ENCODE data around the gene HDAC4. TPM values are rescaled to one million over a fixed set of nuclear protein-coding genes. Genes with fewer than 3 reads are reported as not detected.
A peak's percentile ranks its signal among the peaks of the same experiment; 100 is the strongest.

The HDAC4 gene
- polyA plus RNA-seq, 4 donors = 12.0 to 14.1 (median 12.6) TPM

DNA sequence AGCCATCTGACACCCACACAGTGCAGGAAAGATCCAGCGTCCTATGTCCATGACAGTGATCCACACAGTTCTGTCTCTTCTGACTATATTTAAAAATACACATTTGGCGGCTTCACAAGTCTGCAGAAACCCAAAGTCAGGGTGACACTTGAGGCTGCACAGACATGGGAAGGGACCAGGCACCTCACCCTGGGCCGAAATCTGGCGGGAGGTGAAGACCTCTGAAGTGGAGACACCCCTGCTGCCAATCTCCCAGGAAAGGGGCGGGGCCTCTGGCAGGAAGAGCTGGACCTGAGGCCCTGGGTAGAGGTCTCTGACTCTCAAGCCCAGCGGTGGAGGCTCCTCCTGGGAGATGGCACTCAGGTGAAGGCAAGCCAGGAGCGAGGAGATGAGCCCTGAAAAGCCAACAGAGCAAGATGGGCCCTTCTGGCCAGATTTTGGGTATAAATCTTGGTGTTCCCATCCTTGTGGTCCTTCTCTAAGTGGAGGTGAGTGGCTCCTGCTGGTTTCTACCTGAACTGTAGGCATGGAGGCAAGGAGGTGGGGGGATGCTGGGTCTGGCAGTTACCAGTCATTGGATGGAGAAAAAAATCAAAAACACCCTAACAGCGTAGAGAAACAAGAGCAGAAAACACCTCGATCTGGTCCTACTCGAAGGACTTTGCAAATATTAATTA is 248.4 kb downstream of the HDAC4 start:
- DNase-seq (ENCODE audit: low read depth in 4 of 4, low spot score in 3 of 4) = no peak

DNA sequence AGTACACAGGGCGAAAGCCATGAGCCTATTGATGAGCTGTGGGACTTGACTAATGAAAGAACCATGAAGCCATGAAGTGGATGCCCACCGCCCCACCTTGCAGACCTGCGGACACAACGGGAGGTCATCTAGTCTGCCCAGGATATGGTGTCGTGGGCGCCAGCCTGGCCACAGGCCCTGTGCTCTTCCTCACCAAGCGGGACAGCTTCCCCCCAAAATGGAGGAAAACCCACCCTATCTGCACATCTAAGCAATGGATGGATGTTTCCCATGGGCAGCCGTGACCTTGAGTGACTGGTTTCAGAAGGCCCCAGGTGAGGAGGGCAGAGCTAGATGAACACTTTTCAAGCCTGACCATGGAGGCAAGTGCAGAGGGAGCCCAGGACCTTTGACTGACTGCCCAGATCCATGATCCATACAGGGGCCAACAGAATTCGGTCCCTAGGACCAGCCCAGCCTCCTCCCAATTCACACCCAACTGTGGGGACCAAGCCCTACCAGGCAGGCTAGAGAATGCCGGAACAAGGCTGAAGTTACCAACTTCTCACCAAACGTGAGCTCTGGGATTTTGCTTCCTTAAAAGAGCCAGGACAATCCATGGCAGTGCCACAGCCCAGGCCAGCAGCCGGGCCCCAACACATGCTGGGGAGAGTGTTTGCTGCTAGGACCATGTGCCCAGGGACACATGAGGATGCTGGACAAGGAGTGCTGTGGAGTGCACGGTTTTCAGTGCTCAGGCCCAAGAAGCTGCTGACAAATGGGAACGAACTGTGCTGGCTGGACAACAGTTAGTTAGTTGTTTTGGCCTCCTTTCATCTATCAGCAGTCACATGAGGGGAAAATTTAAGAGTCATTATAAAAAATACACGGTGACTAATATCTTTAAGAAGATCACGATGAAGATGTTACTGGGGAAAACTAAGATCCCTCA is 249.4 kb downstream of the HDAC4 start:
- DNase-seq (ENCODE audit: low read depth in 4 of 4, low spot score in 3 of 4) = no peak

DNA sequence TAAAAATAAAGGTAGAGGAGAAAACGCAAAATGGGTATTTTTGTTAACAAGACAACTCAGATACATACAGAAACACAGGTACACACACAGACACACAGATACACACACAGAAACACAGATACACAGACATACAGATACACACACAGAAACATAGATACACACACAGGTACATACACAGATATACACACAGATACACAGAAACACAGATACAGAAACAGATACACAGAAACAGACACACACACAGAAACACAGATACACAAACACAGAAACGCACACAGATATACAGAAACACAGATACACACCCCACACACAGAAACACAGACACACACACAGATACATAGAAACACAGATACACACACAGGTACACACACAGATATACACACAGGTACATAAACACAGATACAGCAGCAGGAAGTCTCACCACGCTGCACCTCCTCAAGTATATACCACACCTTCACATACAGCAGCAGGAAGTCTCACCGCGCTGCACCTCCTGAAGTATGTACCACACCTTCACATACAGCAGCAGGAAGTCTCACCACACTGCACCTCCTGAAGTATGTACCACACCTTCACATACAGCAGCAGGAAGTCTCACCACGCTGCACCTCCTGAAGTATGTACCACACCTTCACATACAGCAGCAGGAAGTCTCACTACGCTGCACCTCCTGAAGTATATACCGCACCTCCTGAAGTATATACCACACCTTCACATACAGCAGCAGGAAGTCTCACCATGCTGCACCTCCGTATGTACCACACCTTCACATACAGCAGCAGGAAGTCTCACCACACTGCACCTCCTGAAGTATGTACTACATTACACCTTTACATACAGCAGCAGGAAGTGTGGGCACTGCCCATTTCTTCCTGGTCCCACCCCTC is 250.5 kb downstream of the HDAC4 start:
- no peak for DNase-seq (ENCODE audit: low read depth in 4 of 4, low spot score in 3 of 4)

DNA sequence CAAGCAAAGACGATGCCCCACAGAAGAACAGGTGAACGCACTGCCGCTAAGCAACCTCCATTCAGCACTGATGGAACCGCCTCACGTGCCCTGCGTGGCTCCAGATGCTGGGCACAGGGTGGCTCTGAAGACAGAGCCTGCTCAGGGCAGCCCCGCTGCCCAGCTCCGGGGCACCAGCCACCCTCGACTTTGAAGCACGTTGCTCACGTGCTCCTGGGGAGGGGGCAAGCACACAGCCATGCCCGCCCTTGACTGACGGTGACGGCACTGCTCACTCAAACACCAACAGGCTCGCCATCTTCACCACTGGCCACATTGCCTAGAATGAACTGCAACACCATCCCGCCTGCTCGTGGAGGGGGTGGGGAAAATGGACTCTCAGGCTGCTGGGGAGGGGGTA is 251.3 kb downstream of the HDAC4 start:
- DNase-seq (ENCODE audit: low read depth in 4 of 4, low spot score in 3 of 4) = no peak

DNA sequence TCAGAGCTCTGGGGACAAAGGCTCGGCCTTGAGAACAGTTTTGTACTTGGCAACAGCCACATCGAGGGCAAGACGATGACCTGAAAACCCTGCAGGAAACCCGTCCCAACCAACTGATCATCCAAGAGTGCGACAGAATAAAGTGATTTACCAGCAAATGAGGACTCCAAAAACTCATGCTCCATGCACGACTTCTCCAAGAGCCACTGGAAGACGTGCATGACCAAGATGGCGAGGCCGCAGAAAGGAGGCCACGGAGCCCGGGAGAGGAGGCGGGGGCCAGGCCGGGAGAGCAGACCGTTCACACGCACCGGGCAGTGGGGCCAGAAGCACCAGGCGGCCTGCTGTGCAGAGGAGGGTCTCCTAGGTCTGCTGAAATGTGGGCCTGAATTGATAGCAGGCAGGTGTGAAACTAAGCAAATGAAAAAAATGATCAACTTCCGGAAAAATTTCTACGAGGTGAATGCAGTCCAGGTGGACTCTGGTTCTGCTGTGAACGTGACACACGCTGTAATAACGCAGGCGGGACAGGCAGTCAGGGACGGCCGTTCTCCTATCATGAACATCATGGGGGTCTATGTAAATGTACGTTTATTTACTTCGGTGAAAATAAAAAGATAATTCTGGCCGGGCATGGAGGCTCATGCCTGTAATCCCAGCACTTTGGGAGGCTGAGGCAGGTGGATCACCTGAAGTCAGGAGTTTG is 252.2 kb downstream of the HDAC4 start:
- DNase-seq (ENCODE audit: low read depth in 4 of 4, low spot score in 3 of 4) = no peak

DNA sequence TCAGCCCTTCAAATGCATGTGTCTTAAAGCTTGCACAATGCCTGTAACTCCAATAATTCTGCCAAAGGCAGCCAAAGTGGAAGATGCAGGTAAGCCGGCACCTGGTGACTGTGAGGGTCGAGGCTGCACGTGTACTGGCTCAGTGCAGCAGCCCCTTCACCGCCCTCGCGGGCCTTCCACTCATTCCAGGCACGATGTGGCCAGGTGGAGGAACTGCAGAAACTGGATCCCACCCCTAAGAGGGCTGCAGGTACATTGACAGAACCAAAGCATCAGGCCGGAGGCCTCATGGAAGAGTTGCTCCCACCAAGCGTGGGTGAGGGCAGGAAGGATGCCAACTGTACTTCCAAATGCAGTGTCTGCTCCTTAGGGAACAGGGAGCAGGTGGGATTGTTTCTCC is 253.4 kb downstream of the HDAC4 start:
- no peak for DNase-seq (ENCODE audit: low read depth in 4 of 4, low spot score in 3 of 4)

DNA sequence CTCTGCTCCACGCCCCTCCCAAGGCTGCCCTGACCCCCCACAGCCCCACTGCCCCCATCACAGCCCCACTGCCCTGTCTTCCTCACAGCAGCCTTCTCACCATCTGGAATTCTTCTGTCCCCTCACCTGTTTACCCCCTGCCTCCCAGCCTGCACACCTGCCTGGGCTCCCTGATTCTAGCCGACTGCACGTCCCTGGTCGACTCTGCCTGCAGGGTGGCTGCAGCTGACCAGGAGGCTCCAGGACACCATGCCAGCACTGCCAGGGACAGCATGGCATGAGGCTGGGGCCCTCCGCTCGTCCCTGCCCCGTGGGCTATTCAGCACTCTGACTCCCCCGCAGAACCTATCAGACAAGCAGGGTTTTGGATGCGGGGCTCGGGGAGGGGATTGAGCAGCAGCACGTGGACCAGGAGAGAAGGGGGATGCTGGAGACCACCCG is 254.1 kb downstream of the HDAC4 start:
- no peak for DNase-seq (ENCODE audit: low read depth in 4 of 4, low spot score in 3 of 4)

DNA sequence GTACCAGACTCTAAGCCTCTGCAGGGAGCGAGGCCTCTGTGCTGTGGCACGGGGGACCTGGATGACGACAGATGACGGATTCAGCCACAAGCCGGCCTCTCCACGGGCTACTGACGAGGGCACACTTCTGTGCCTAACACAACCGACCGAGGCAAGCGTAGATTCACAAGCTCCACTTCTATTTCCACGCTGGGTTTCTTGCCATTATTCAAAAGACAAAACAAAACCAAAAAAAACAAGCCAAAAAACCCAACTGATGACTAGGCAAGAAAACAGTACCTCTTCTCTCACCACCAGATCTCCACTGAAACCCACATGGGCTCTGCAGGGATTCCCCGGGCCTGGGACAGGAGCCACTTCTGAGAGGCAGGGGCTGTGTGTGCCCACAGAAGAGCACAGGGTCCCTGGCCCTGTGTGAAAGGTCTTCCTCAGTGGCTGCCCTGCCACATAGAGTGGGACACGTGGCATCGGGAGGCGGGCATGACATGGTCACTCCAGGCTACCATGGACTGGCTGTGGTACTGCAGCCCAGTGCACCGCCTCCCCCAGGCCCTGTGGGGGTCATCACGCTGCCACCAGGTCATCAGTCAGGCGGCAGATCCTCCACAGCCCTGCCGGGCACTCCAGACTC is 254.7 kb downstream of the HDAC4 start:
- no peak for DNase-seq (ENCODE audit: low read depth in 4 of 4, low spot score in 3 of 4)

DNA sequence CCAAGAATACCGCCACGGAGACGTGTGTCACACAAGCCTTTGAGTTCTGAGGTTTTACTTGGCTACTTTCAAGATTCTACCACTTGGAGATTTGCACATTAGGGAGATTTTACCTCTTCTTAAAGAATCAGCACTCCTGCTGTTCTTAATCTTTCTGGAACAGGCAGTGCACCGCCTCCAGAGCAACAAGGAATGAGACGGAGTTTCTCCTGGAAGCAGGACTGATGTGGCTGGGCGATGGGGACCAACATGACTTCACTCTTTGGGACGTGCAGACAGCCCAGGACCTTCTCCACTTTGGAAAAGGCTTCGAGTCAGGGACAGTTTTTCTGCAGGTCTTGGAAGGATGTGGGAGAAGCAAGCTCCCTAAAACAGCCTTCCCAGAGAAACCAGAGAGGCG is 255.2 kb downstream of the HDAC4 start:
- no peak for DNase-seq (ENCODE audit: low read depth in 4 of 4, low spot score in 3 of 4)

DNA sequence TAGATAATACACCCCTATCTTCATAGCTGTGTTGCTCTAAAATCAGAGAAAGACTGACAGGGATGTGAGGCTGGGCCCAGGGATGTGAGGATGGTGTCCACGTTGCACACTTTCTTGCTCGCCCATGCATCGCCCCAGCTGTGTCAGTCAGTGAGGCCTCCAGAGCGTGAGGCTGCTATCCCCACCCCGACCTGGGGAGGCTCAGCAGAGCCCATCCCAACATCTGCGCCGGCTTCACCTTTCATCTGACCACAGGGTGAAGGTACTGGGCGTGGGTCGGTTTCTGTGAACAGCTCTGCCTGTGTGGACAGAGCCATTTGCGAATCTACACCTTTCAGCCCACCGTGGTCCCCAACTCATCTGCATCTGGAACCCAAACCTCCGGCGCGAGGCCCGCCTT is 255.7 kb downstream of the HDAC4 start:
- DNase-seq (ENCODE audit: low read depth in 4 of 4, low spot score in 3 of 4) = no peak

DNA sequence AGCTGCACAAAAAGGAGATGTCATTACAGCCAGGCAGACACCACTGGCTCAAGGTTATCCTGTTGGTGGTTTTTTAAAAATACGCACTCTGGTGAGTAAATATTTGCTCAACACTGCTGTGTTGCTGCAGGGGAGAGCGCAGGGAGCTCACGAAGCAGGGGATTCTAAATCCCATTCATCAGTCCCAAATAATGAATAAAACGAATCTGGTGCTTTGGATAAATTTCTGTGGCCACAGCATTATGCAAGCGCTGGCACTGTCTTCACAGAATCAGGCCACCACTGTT is 256.2 kb downstream of the HDAC4 start:
- DNase-seq (ENCODE audit: low read depth in 4 of 4, low spot score in 3 of 4) = no peak

DNA sequence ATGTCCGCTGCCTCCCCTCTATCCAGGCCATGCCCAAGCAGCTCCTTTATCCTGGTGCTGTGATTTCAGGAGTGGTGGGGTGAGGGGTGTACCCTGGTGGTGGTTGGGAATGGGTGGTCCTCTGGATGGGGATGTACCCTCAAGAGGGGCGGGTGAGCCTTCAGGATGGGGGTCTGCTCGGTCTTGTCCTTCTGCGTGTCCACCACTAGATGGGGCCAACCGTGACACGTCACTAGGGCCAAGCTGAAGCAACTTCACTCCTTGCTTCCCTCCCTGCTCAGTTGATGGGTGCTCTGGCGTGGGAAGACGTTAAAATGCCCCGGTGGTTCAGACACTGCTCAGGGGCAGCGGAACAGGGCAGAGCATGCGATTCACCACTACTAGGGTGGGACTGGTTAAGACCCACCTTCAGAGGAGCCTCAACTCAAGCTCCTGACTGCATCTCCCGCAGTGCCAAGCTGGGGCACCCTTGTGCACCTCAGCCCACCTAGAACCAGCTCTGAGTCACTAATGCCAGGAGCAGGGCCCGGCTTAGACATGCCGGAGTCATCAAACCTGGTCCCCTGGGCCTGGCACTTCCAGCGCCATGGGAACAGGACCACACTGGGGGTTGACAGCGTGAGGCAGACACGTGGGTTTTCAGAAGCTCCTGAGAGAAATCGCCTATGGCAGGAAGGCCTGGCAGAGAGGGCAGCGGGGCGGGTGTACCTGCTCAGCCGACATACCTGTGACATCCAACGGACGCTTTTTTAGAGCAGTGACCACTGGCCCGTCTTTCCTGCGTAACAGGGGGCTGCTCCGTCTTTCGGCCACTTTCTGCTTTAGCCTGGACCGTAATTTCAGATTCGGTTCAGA is 256.7 kb downstream of the HDAC4 start:
- DNase-seq (ENCODE audit: low read depth in 4 of 4, low spot score in 3 of 4) = peak in 1 of 4 donors; percentile 32

DNA sequence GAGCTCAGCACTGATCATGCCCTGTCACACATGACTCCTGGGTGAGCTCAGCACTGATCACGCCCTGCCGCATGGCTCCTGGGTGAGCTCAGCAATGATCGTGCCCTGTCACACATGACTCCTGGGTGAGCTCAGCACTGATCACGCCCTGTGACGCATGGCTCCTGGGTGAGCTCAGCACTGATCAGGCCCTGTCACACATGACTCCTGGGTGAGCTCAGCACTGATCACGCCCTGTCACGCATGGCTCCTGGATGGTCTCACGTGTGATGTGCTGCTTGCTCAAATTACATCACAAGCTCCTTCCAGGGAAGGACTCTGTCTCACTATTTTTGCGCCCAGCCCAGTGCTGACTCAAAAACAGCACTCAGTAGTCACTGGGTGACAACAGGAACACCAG is 258.0 kb downstream of the HDAC4 start:
- no peak for DNase-seq (ENCODE audit: low read depth in 4 of 4, low spot score in 3 of 4)

DNA sequence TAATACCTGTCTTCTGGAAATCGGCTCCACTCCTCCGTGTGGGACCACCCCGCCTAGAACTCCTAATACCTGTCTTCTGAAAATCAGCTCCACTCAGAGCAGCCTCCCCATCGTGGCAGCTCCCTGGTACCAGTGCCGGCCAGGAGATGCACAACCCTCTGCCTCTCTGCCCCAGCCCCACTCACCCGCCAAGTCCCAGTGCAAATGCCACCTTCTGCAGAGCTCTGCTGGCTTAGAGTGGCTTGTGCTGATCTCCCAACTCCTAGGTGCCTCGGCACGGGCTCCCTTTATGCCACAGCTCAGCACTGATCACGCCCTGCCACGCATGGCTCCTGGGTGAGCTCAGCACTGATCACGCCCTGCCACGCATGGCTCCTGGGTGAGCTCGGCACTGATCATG is 258.5 kb downstream of the HDAC4 start:
- DNase-seq (ENCODE audit: low read depth in 4 of 4, low spot score in 3 of 4) = no peak

DNA sequence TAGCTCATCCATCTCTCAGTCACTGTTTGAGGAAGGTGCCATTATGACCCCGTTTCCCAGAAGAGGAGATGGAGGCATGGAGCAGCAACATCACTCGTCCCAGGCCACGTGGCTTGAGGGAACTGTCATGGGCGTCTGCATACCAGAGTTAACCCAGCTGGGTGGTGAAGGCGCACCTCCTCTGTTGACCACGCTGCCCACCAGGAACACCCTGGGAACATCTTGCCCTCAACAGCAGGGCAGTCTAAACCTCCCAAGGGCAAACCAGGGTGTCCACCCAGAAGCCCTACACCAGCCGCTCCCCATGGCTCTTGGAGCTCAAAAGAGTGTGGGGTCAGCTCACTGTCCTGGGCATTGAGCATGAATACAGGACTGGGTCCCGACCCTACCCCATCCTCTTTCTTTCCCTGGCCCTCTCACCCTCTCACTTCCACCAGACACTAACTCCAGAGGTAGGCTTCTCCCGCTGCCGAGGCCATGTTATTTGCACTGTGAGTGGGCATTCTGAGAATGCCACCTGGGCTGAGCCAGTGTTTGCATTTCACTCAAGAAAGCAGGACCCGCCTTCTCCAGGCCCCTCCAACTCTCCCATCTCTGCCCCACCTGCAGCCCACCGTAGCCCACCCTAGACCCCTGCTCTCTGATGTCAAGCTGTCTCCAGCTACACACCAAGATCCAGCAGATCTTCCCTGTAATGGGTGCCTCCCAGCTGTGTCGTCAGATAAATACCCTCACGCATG is 259.6 kb downstream of the HDAC4 start:
- DNase-seq (ENCODE audit: low read depth in 4 of 4, low spot score in 3 of 4) = no peak

DNA sequence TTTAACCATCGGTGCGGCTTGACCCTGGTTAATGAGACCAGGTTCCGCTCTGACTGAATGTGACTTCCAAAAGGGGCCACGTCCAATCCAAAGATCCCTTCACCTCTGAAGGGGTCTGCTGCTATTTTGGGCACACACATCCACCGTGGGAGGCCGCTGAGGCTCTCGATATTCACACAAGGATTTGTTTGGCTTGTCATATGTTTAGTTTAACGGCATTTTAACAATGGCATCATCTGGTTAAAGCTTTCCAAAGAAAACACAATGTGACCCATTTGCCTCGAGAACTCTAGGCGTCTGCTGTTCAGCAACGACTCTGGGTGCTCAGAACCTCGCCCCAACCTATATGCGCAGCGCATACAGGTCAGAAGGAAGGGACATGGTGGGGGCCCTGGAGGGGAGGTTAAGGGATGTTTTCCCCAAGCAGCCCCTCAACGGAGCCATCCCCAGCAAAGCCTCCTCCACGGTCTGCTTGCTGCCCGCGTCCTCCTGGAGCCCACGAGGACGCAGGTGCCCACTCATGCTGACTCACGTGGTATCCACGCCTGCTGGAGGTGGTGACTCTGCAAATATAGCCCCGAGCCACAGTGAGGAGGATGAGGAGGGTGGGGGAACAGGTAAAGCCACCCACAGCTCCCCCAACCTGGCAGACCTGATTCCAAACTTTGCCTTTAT is 260.3 kb downstream of the HDAC4 start:
- no peak for DNase-seq (ENCODE audit: low read depth in 4 of 4, low spot score in 3 of 4)

DNA sequence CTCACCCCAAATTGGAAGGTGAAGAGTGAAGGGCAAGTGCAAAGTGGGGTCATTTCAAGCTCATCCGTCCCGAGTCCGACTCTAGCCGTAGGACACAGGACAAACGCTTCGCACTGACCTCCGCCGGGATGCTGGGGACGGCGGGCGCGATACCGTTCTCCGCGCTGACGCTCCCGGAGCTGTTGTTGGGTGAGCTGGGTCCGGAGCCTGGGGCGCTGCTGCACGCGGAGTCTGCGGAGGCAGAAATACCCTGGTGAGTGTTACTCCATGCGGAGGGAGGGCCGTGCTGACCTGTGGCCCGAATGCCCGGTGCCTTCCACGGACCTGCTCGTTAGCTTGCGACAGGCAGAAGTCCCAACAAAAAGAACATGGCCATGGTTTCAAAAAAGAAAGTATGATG is 261.3 kb downstream of the HDAC4 start:
- no peak for DNase-seq (ENCODE audit: low read depth in 4 of 4, low spot score in 3 of 4)

DNA sequence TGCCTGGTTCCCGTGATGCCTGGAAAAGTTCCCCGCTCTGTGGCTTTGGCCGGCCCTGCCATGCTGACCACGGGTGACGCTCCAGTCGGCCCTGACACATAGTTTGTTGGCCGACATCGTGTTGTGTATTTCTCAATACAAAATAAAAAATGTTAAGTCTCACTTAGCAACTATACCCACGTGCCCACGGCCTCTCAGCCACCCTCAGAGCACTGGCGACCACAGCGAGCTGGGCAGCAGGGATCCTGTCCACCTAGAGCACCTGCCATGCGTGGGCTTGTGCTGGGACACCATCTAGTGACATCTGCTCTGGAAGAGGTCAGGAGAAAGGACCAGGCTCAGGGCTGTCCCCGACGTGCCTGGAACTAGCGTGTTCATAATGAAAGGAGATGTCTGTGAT is 261.7 kb downstream of the HDAC4 start:
- no peak for DNase-seq (ENCODE audit: low read depth in 4 of 4, low spot score in 3 of 4)
